HFF-Myc (cell line): ENCODE measurements around the gene FAM120B.

Source experiments
- DNase-seq: peaks from one replicate; pipeline ENCODE4 v3.0.0-alpha.2; 2011; ENCODE audit warnings: low read depth; ENCODE audit errors: extremely low read depth
- H3K4me3 ChIP-seq: replicated peaks from 2 replicates; pipeline ENCODE4 v1.5.1; 2011; ENCODE audit warnings: low read depth, mild to moderate bottlenecking, control low read depth, low read length
- CTCF ChIP-seq: IDR thresholded peaks from 2 replicates; pipeline ENCODE4 v1.5.1; 2012; ENCODE audit warnings: mild to moderate bottlenecking, low read depth, low read length, control low read depth; ENCODE audit errors: missing control alignments

Gene FAM120B

GRCh38 chr6:170429450-170429849, 122.9 kb downstream of the FAM120B start:
- TF ChIP-seq CTCF = no peak
- H3K4me3 ChIP-seq = no peak overlapping the region
- DNase-seq = no peak

GRCh38 chr6:170433163-170434116, 126.9 kb downstream of the FAM120B start:
- no peak overlapping the region for H3K4me3 ChIP-seq
- DNase-seq = no peak
- TF ChIP-seq CTCF = no peak

- TF ChIP-seq CTCF = no peak
- no peak overlapping the region for H3K4me3 ChIP-seq
- DNase-seq = no peak
Measured at GRCh38 chr6:170434117-170434820, 127.7 kb downstream of the FAM120B start.

- no peak overlapping the region for H3K4me3 ChIP-seq
- no peak for DNase-seq
- no peak for TF ChIP-seq CTCF
Measured at GRCh38 chr6:170434821-170435155, 128.2 kb downstream of the FAM120B start.

GRCh38 chr6:170435766-170436165, 129.2 kb downstream of the FAM120B start:
- no peak for TF ChIP-seq CTCF
- no peak overlapping the region for H3K4me3 ChIP-seq
- DNase-seq = no peak

GRCh38 chr6:170436209-170436809, 129.8 kb downstream of the FAM120B start:
- TF ChIP-seq CTCF = no peak
- H3K4me3 ChIP-seq = no peak overlapping the region
- DNase-seq = no peak
